MCF 10A (cell line): ENCODE measurements around the gene RFWD3. TPM values are rescaled to one million over a fixed set of nuclear protein-coding genes. Genes with fewer than 3 reads are reported as not detected.

Experiments
- BruUV-seq: library from RNA; stranded (reverse); fragments of 400-500 nt; replicated peaks from 2 replicates; lab custom pipeline; 2021; lab: Mats Ljungman, UMichigan
- CTCF ChIA-PET: fragments of 300-600 bp; sonication (Branson Sonifier 250); formaldehyde crosslinking; extraction: SDS; loops from one replicate; lab custom pipeline; 2021; ENCODE audit warnings: antibody characterized with exemption, inconsistent platforms; lab: Yijun Ruan, JAX
- POLR2A ChIA-PET: fragments of 300-600, 350-650 bp; sonication (Branson Sonifier 250); formaldehyde crosslinking; extraction: SDS; loops from one replicate; lab custom pipeline; 2020; ENCODE audit warnings: antibody characterized with exemption, inconsistent platforms; lab: Yijun Ruan, JAX
- DNase-seq: peaks from one replicate; pipeline ENCODE4 v3.0.0-alpha.2; 2018; ENCODE audit not compliant: unreplicated experiment
- H3K27ac Mint-ChIP-seq: one replicate; pipeline ENCODE4 v1.8.0; 2022; ENCODE audit warnings: mild to moderate bottlenecking, low read depth, mixed read lengths; ENCODE audit not compliant: unreplicated experiment
- H3K27me3 Mint-ChIP-seq: one replicate; pipeline ENCODE4 v1.8.0; 2022; ENCODE audit warnings: mixed read lengths; ENCODE audit not compliant: insufficient read depth, unreplicated experiment
- H3K36me3 Mint-ChIP-seq: one replicate; pipeline ENCODE4 v1.8.0; 2022; ENCODE audit warnings: mild to moderate bottlenecking, moderate library complexity, mixed read lengths; ENCODE audit not compliant: insufficient read depth, unreplicated experiment
- H3K4me1 Mint-ChIP-seq: one replicate; pipeline ENCODE4 v1.8.0; 2022; ENCODE audit warnings: mixed read lengths; ENCODE audit not compliant: insufficient read depth, unreplicated experiment
- H3K4me3 Mint-ChIP-seq: one replicate; pipeline ENCODE4 v1.8.0; 2022; ENCODE audit warnings: mild to moderate bottlenecking, moderate library complexity, mixed read lengths; ENCODE audit not compliant: unreplicated experiment
- H3K9me3 Mint-ChIP-seq: one replicate; pipeline ENCODE4 v1.8.0; 2022; ENCODE audit warnings: mixed read lengths; ENCODE audit not compliant: unreplicated experiment
- CTCF ChIP-seq: fragments of 200-600 bp; IDR thresholded peaks from one replicate; pipeline ENCODE4 v1.8.0; 2022; ENCODE audit warnings: antibody characterized with exemption, mild to moderate bottlenecking; ENCODE audit not compliant: unreplicated experiment
- intact Hi-C: fragments of 100-400 bp; cut with micrococcal nuclease; formaldehyde crosslinking; loops from 2 replicates; pipeline ENCODE4 v1.14.1; 2022
- total RNA-seq: library from RNA; stranded (reverse); gene quantifications from 2 replicates; pipeline ENCODE4 v1.2.3, GENCODE V29; 2022

The RFWD3 gene
- total RNA-seq, 1 experiment from 2014 or later: 33.7 TPM

GRCh38 chr16:74713325-74713724 is 46.6 kb upstream of the RFWD3 start:
- no peak overlapping the region for H3K4me3 Mint-ChIP-seq
- POLR2A ChIA-PET: interaction anchor here (1.6 to 1.9 kb wide), 2 partner anchors 14 to 149 kb away, joined by 7 to 8 read pairs; no protein-coding TSS in a partner anchor
- intact Hi-C loops: no loop called here
- no peaks in the 10 kb centered on the region for H3K4me1 Mint-ChIP-seq
- DNase-seq: no peak
- no TSS peak for BruUV-seq
- H3K27ac Mint-ChIP-seq: no peak overlapping the region
- CTCF ChIA-PET: interaction anchor here (0.7 to 13.2 kb wide), 5 partner anchors 13 to 398 kb away, joined by 3 to 304 read pairs (median 33); no protein-coding TSS in a partner anchor
- H3K36me3 Mint-ChIP-seq: no peaks in the 10 kb centered on the region
- no peaks in the 10 kb centered on the region for H3K9me3 Mint-ChIP-seq
- TF ChIP-seq CTCF: no peak
- H3K27me3 Mint-ChIP-seq: no peaks in the 10 kb centered on the region

DNA sequence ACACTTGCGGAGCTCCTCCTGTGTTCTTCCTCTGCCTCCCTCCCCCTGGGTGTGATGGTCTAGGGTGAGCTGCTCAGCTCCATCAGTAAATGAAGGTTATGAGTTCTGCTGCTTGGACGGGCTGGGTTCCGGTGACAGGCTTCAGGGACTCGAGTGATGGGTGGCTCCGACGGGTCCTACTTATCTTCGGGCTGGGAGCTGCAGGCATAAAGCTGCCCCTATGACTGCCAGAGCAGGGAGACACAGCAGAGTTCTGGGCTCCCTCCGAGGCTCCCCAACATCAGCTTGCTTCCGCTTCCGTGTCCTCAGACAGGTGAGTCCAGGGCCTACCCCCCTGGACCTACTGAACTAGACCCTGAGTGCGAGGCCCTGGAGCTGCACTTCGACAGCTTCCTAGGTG is 45.3 kb upstream of the RFWD3 start:
- H3K4me1 Mint-ChIP-seq: no peaks in the 10 kb centered on the region
- H3K36me3 Mint-ChIP-seq: no peaks in the 10 kb centered on the region
- H3K27me3 Mint-ChIP-seq: no peaks in the 10 kb centered on the region
- intact Hi-C loops: no loop called here
- ChIA-PET POLR2A (interaction anchor here (0.9 to 1.9 kb wide), 5 partner anchors 11 to 151 kb away, joined by 3 to 8 read pairs (median 6); partner anchors contain the start of gene MLKL), CTCF (interaction anchor here (0.6 to 13.2 kb wide), 15 partner anchors 9 to 1872 kb away, joined by 3 to 304 read pairs (median 3); partner anchors contain the start of gene MLKL)
- TF ChIP-seq CTCF: no peak
- no TSS peak for BruUV-seq
- DNase-seq: no peak
- H3K27ac Mint-ChIP-seq: peak overlapping the region; percentile 23
- no peak overlapping the region for H3K4me3 Mint-ChIP-seq
- H3K9me3 Mint-ChIP-seq: no peaks in the 10 kb centered on the region

DNA sequence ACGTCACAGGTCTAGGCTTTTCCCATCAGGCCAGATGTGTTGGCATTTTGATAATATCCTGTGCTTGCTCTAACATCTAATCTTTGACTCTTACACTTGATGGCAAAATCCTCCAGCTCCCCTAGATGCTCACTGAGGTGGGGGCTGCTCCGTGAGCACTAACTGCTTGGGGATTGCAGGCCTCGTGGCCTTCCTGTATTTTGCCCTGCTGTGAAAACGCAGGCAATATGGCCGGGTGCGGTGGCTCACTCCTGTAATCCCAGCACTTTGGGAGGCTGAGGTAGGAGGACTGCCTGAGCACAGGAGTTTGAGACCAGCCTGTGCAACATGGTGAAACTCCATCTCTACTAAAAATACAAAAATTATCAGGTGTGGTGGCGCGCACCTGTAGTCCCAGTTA is 43.7 kb upstream of the RFWD3 start:
- Mint-ChIP-seq H3K4me1 (no peaks in the 10 kb centered on the region), H3K4me3 (no peak overlapping the region), H3K36me3 (no peaks in the 10 kb centered on the region), H3K27me3 (no peaks in the 10 kb centered on the region), H3K9me3 (no peaks in the 10 kb centered on the region), H3K27ac (no peak overlapping the region)
- POLR2A ChIA-PET: interaction anchor here (1.1 to 1.2 kb wide), 2 partner anchors 31 to 152 kb away, joined by 3 to 13 read pairs; no protein-coding TSS in a partner anchor
- intact Hi-C loops: no loop called here
- TF ChIP-seq CTCF: no peak
- no peak for DNase-seq
- no TSS peak for BruUV-seq
- CTCF ChIA-PET: interaction anchor here (0.6 to 13.2 kb wide), 24 partner anchors 9 to 409 kb away, joined by 3 to 304 read pairs (median 4); partner anchors contain the start of gene MLKL

DNA sequence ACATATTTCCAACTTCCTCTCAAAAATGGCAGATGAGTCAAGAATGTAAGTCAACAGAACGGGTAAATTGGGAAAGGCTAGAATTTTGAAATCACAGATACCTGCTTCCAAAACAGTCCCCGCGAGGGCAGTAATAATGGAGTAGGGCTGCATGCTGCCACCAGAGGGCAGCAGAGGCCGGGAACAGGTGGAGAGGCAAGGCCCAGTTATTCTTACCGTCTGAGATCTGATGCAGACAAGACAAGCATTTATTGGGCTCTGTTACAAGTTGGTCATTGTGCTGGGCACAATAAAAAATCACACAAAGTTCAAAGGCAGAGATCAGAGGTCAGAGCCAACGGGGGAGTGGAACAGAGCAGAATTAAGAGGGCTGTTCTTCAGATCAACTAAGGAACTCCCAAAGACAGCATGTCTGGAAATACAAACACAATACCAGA is 42.8 kb upstream of the RFWD3 start:
- intact Hi-C loops: loop anchor here (1.0 kb wide), 3 partner anchors 104 to 402 kb away; no protein-coding TSS in a partner anchor
- Mint-ChIP-seq H3K4me1 (no peaks in the 10 kb centered on the region), H3K9me3 (no peaks in the 10 kb centered on the region), H3K27me3 (no peaks in the 10 kb centered on the region), H3K36me3 (no peaks in the 10 kb centered on the region), H3K27ac (no peak overlapping the region), H3K4me3 (no peak overlapping the region)
- peak; percentile 91 for DNase-seq
- no TSS peak for BruUV-seq
- TF ChIP-seq CTCF: peak; percentile 93
- ChIA-PET CTCF (interaction anchor here (0.6 to 13.2 kb wide), 21 partner anchors 8 to 410 kb away, joined by 3 to 304 read pairs (median 4); partner anchors contain the start of gene MLKL), POLR2A (interaction anchor here (1.1 to 1.2 kb wide), 2 partner anchors 32 to 153 kb away, joined by 3 to 13 read pairs; no protein-coding TSS in a partner anchor)
